ENCODE data around the gene TBC1D14.

DNA sequence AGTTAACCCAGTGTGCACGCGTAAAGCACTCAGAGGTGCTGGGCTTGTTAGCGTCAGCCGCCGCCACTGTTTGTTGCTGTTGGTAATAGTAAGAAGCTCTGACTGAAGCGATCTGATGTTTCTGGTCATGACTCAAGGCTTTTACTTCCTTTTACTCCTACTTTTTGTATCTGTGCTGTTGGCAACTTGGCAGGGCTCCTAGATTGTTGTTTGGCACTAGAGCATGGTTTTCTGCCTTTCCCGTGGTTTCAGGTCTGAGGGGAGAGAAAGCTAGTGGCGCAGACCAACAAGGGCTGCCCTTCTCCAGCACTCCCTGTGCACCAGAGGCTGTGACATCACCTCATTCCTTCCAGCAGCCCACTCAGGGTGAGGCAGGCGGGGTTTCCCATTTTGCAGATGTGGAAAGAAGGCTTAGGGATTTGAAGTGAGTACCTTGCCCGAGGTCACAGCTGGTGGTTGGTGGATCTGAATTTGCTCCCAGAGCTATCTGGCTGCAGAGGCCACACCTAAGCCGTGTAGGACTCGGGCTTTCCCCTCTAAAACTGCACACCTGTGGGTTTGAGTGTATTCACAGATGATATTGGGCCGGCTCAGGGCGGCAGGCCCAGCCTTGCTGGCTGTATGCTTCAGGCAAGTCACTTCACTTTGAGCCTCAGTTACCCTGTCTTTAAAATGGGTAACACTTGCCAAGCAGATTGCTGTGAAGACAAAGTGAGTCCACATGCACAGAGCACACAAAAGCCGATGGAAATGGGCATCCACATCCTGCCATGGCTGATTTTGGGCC is 82.3 kb downstream of the TBC1D14 start:
- TF ChIP-seq, protein P1, sequence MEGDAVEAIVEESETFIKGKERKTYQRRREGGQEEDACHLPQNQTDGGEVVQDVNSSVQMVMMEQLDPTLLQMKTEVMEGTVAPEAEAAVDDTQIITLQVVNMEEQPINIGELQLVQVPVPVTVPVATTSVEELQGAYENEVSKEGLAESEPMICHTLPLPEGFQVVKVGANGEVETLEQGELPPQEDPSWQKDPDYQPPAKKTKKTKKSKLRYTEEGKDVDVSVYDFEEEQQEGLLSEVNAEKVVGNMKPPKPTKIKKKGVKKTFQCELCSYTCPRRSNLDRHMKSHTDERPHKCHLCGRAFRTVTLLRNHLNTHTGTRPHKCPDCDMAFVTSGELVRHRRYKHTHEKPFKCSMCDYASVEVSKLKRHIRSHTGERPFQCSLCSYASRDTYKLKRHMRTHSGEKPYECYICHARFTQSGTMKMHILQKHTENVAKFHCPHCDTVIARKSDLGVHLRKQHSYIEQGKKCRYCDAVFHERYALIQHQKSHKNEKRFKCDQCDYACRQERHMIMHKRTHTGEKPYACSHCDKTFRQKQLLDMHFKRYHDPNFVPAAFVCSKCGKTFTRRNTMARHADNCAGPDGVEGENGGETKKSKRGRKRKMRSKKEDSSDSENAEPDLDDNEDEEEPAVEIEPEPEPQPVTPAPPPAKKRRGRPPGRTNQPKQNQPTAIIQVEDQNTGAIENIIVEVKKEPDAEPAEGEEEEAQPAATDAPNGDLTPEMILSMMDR (IDR thresholded peaks at IDR 0.05): no peak
- no peak for TF ChIP-seq POLR2A (IDR thresholded peaks at IDR 0.05)

All from right lobe of liver (tissue), 4 donors.